Measurements from ENCODE around the gene SHOX.
"Not testable (repeated sequence)": the region's sequence is repeated elsewhere in the genome, so short reads cannot be mapped to it uniquely, and the experiment has no call there.

Gene SHOX

GRCh38 chrX:630612-631496 is at the start of gene SHOX:
SHOX (plus strand) TSS chrX:630791; CDS start chrX:630898, 107 bp downstream.
- DNase-seq (ENCODE audit: low spot score) = no peak

GRCh38 chrX:581066-581465 is 49.5 kb upstream of the SHOX start:
- no peak for DNase-seq (ENCODE audit: low spot score)

GRCh38 chrX:581720-582298 is 48.8 kb upstream of the SHOX start:
- DNase-seq (ENCODE audit: low spot score) = no peak

- no peak for DNase-seq (ENCODE audit: low spot score)
Measured at GRCh38 chrX:584572-584971, 46.0 kb upstream of the SHOX start.

GRCh38 chrX:585115-585808 is 45.3 kb upstream of the SHOX start:
- DNase-seq (ENCODE audit: low spot score) = no peak

GRCh38 chrX:586351-586750 is 44.2 kb upstream of the SHOX start:
- no peak for DNase-seq (ENCODE audit: low spot score)

GRCh38 chrX:589261-589660 is 41.3 kb upstream of the SHOX start:
- not testable (repeated sequence) for DNase-seq (ENCODE audit: low spot score)

- no peak for DNase-seq (ENCODE audit: low spot score)
Measured at GRCh38 chrX:590693-591404, 39.7 kb upstream of the SHOX start.

GRCh38 chrX:599837-600715 is 30.5 kb upstream of the SHOX start:
- DNase-seq (ENCODE audit: low spot score) = no peak

GRCh38 chrX:603029-603428 is 27.6 kb upstream of the SHOX start:
- DNase-seq (ENCODE audit: low spot score) = not testable (repeated sequence)

GRCh38 chrX:604616-605015 is 26.0 kb upstream of the SHOX start:
- DNase-seq (ENCODE audit: low spot score) = not testable (repeated sequence)

GRCh38 chrX:608088-608487 is 22.5 kb upstream of the SHOX start:
- not testable (repeated sequence) for DNase-seq (ENCODE audit: low spot score)

GRCh38 chrX:614136-614535 is 16.5 kb upstream of the SHOX start:
- no peak for DNase-seq (ENCODE audit: low spot score)

GRCh38 chrX:617401-617800 is 13.2 kb upstream of the SHOX start:
- DNase-seq (ENCODE audit: low spot score) = no peak

- DNase-seq (ENCODE audit: low spot score) = no peak
Measured at GRCh38 chrX:617891-618290, 12.7 kb upstream of the SHOX start.

GRCh38 chrX:618304-618703 is 12.3 kb upstream of the SHOX start:
- not testable (repeated sequence) for DNase-seq (ENCODE audit: low spot score)

- DNase-seq (ENCODE audit: low spot score) = no peak
Measured at GRCh38 chrX:618761-619450, 11.7 kb upstream of the SHOX start.

- DNase-seq (ENCODE audit: low spot score) = no peak
Measured at GRCh38 chrX:619451-619811, 11.2 kb upstream of the SHOX start.

- no peak for DNase-seq (ENCODE audit: low spot score)
Measured at GRCh38 chrX:619812-620531, 10.6 kb upstream of the SHOX start.
